Measurements from ENCODE around the gene ILKAP. TPM values are rescaled to one million over a fixed set of nuclear protein-coding genes. Genes with fewer than 3 reads are reported as not detected.

The ILKAP gene
- total and polyA plus RNA-seq, 11 donors, result 12.4 to 41.7 (median 24.0) TPM

GRCh38 chr2:238163481-238164198 lies 39.9 kb downstream of the ILKAP start:
- Histone ChIP-seq H3K4me1 (peaks cover 0 to 26% (median under 1%) of the 10 kb centered on the region in 12 donors), H3K27ac (no peak overlapping the region), H3K27me3 (peaks cover 11 to 43% (median 22%) of the 10 kb centered on the region in 9 donors), H3K9me3 (no peaks in the 10 kb centered on the region), H3K4me3 (peak overlapping the region in 6 of 12 donors; percentile 4 to 30 (median 22)), H3K36me3 (peaks cover 0 to 16% (median 10%) of the 10 kb centered on the region in 9 donors)
- intact Hi-C loops (cut with DNase I), result loop anchor here in 3 of 10 donors (10.0 kb wide), 1 partner anchor 101 kb away; no protein-coding TSS in a partner anchor
- whole genome bisulfite sequencing, 4 donors, result 6 to 21% (median 11%) methylated on average over 18 to 95 of the region's 95 CpGs
- TF ChIP-seq CTCF (IDR thresholded peaks at IDR 0.05) (no peak), POLR2A (IDR thresholded peaks at IDR 0.05) (no peak)
- DNase-seq (no peak), ATAC-seq (no peak)

GRCh38 chr2:238162846-238163441 lies 40.6 kb downstream of the ILKAP start:
- intact Hi-C loops (cut with DNase I), result loop anchor here in 3 of 10 donors (10.0 kb wide), 1 partner anchor 102 kb away; no protein-coding TSS in a partner anchor
- WGBS, 4 donors, result 70 to 80% (median 77%) methylated on average over 12 to 15 of the region's 15 CpGs
- Histone ChIP-seq H3K4me3 (no peak overlapping the region), H3K9me3 (no peaks in the 10 kb centered on the region), H3K27me3 (peaks cover 11 to 43% (median 22%) of the 10 kb centered on the region in 9 donors), H3K27ac (no peak overlapping the region), H3K36me3 (peaks cover 0 to 11% (median 5%) of the 10 kb centered on the region in 9 donors), H3K4me1 (peaks cover 0 to 32% (median 5%) of the 10 kb centered on the region in 12 donors)
- TF ChIP-seq CTCF (IDR thresholded peaks at IDR 0.05), result no peak
- TF ChIP-seq POLR2A (IDR thresholded peaks at IDR 0.05), result no peak
- DNase-seq (peak in 2 of 5 donors; percentile 7 to 22), ATAC-seq (no peak)

- H3K27me3 ChIP-seq, result peaks cover 11 to 43% (median 22%) of the 10 kb centered on the region in 9 donors
- H3K9me3 ChIP-seq, result no peaks in the 10 kb centered on the region
- H3K4me1 ChIP-seq, result peaks cover 0 to 32% (median 5%) of the 10 kb centered on the region in 12 donors
- WGBS, 4 donors, result 79 to 84% (median 83%) methylated on average over 9 to 14 of the region's 14 CpGs
- DNase-seq (peak in 1 of 5 donors; percentile 23), ATAC-seq (no peak)
- no peak overlapping the region for H3K4me3 ChIP-seq
- no peak overlapping the region for H3K27ac ChIP-seq
- peaks cover 0 to 5% (median 0%) of the 10 kb centered on the region in 9 donors for H3K36me3 ChIP-seq
- no peak for TF ChIP-seq POLR2A (IDR thresholded peaks at IDR 0.05)
- TF ChIP-seq CTCF (IDR thresholded peaks at IDR 0.05), result no peak
- intact Hi-C loops (cut with DNase I), result loop anchor here in 3 of 10 donors (10.0 kb wide), 1 partner anchor 102 kb away; no protein-coding TSS in a partner anchor
These were observed 41.1 kb downstream of the ILKAP start for GRCh38 chr2:238162251-238162845.
